Activated naive CD4-positive, alpha-beta T cell (primary cell): ENCODE results near the gene LRRC27.
"Not testable (repeated sequence)": the region's sequence is repeated elsewhere in the genome, so short reads cannot be mapped to it uniquely, and the experiment has no call there.

Source experiments
- DNase-seq, 4 experiments: peaks; one replicate each; lab custom pipeline; 2025; lab: John Stamatoyannopoulos, UW

The LRRC27 gene

DNA sequence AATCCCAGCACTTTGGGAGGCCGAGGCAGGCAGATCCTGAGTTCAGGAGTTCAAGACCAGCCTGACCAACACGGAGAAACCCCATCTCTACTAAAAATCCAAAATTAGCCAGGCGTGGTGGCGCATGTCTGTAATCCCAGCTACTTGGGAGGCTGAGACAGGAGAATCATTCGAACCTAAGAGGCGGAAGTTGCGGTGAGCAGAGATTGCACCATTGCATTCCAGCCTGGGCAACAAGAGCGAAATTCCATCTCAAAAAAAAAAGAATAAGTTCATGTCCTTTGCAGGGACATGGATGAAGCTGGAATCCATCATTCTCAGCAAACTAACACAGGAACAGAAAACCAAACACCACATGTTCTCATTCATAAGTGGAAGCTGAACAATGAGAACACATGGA lies 17.1 kb upstream of the LRRC27 start:
- not testable (repeated sequence) for DNase-seq

- DNase-seq: no peak
These were observed 15.9 kb upstream of the LRRC27 start for GRCh38 chr10:132316133-132316532.

DNA sequence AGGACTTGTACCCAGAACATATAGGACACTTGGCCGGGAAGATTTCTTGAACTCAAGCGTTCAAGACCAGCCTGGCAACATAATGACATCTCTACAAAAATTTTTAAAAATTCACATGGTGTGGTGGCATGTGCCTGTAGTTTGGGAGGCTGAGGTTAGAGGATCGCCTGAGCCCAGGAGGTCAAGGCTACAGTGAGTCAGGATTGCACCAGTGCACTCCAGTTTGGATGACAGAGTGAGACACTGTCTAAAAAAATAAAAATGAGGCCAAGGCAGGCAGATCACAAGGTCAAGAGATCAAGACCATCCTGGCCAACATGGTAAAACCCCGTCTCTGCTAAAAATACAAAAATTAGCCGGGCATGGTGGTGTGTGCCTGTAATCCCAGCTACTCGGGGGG lies 14.5 kb upstream of the LRRC27 start:
- DNase-seq: not testable (repeated sequence)

DNA sequence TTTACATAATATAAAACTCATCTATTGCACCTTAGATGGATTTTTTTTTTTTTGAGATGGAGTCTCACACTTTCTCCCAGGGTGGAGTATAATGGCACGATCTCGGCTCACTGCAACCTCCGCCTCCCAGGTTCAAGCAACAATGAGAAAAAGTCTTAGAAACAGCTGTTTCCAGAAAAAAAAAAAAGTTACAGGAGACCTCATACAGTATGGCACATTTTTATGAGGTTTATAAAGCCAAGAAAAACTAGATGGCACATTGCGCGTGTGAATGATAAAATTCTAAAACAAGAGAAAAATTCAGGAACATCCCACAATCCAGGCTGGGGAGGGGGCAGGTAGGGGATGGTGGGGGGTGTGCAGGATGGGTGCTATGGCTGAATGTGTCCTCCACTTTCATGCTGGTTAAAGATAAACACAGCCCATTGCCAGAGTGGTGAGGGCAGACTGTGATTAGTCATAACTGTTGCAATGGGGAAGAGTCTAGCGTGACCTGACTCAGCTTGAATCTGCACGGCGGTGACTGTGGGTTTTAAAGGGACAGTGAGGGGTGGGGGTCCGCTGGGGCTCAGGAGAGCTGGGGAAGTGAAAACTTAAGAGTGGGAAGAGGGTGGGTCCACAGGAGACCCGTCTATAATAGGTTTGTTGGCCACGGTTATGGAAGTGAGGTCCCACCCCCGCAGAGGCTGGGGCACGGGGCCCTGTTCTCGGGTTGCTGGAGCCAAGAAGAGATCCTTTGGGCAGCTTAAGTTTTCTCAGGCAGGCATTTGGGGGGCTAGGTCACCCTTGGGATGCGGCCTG lies 11.9 kb upstream of the LRRC27 start:
- DNase-seq: no peak

DNA sequence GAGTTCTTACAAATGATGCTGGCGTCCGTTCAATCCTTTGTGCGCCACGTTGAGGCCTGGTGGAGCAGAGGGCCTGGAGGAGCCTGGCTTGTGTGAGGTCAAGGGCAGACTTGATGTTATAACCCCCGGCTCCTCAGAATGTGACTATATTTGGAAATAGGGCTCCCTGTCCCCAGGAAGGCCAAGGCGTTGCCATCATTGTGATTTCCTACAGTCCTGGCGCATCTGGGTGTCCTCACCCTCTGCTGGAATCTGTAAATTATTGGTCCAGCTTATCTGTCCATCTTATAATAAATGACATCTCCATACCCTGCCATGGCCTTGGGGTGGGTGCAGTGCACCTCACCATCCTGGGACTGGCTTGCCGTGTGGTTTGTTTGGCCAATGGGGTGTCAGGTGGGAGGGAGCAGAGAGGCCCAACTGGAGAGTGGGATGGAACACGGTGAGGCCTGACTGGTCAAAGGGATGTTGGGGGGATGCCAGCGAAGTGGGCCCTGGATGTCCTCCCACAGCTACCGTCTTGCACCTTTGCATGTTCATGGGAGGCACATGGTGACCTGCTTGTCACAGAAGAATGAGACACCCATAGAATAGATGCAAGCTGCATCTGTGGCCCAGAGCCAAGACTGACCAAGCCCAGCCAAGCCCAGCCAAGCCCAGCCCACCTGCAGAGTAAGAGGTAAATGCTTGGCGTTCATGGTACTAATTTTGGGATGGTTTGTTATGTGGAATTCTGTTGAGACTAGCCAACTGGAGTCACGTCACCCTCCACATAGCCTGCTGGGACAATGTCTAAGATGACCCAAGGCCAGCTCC lies 11.1 kb upstream of the LRRC27 start:
- DNase-seq: no peak

- no peak for DNase-seq
These were observed 10.3 kb upstream of the LRRC27 start for GRCh38 chr10:132321726-132322125.

GRCh38 chr10:132322586-132323048 lies 9.4 kb upstream of the LRRC27 start:
- no peak for DNase-seq

DNA sequence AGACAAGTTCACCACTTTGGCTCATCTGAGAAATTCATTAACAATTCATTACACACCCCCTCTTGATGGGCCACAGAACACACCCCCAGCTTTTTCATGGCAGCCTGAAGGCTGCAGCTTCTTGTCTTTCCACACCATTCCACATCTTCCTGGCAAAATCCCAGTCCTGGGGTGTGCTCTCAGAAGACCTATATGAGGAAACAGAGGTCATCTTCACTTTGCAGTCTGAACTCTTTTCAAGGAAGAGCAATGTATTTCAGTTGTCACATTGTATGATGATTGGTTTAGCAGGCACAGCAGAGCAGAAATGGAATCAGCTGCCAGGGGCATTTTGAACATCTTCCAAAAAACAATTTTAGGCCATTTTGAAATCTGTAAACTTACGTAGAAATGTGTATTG lies 7.8 kb upstream of the LRRC27 start:
- DNase-seq: no peak

DNA sequence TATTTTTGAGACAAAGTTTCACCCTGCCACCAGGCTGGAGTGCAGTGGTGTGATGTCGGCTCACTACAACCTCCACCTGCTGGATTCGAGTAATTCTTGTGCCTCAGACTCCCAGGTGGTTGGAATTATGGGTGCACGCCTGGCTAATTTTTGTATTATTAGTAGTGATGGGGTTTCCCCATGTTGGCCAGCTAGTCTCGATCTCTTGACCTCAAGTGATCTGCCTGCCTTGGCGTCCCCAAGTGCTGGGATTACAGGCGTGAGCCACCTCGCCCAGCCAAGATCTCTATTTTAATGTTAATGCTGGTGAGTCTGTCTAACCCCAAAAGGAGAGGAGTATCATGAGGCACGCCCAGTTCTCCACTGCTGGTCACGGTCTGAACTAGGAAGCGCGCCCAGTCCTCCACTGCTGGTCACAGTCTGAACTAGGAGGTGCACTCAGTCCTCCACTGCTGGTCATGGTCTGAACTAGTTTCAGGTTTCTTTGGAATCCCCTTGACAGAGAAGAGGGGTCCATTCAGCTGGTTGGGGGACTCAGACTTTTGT lies 5.6 kb upstream of the LRRC27 start:
- DNase-seq: no peak

- no peak for DNase-seq
These were observed 5.1 kb upstream of the LRRC27 start for GRCh38 chr10:132326925-132327324.

DNA sequence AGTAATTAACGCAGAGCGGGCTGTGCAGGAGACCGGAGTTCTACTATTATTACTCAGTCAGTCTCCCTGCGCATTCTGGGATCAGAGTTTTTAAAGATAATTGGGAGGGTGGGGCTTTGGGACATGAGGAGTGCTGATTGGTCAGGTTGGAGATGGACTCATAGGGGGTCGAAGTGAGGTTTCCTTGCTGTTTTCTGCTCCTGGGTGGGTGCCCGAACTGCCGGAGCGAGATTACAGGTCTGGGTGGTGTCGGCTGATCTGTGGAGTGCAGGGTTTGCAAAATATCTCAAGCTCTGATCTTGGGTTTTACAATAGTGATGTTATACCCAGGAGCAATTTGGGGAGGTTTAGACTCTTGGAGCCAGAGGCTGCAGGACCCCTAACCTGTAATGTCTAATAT lies 3.9 kb upstream of the LRRC27 start:
- no peak for DNase-seq

DNA sequence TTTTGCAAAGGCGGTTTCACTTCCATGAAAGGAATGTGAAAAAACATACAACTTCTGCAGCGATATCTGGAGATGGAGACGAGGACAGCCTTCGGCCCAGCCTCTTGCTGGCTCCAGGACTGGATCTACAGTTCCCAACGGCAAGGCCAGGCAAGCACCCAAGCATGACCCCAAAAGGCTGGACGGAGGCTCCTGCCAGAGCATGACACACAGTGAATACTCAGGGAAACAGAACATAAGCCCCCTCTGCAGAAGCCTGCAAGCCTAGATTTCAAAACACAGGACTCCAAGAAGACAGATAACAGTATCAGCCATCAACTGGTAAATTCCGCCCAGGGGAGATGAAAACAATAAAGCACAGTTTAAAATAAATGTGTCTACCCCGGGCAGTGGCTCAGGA lies 3.3 kb upstream of the LRRC27 start:
- no peak for DNase-seq

- no peak for DNase-seq
These were observed 2.2 kb upstream of the LRRC27 start for GRCh38 chr10:132329565-132330485.

- DNase-seq: no peak
These were observed 1.5 kb upstream of the LRRC27 start for GRCh38 chr10:132330486-132330833.

GRCh38 chr10:132332433-132332754 lies 401 bp downstream of the LRRC27 start:
- no peak for DNase-seq

DNA sequence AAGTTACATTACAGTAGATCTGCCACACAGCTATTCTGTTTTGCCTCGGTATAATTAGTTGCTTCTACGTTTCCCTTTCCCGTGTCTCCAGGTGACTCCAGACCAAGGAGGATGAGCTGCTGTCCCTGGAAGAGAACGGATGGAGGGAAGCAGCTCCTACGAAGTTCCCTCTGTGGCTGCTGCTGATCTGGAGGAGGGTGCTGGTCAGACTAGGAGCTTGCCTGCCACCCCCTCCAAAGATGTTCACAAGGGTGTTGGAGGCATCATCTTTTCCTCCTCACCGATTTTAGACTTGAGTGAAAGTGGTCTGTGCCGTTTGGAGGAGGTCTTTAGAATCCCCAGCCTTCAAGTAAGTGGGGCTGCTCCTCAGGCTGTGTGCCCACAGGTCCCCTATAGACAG lies 1.4 kb downstream of the LRRC27 start:
- DNase-seq: no peak

DNA sequence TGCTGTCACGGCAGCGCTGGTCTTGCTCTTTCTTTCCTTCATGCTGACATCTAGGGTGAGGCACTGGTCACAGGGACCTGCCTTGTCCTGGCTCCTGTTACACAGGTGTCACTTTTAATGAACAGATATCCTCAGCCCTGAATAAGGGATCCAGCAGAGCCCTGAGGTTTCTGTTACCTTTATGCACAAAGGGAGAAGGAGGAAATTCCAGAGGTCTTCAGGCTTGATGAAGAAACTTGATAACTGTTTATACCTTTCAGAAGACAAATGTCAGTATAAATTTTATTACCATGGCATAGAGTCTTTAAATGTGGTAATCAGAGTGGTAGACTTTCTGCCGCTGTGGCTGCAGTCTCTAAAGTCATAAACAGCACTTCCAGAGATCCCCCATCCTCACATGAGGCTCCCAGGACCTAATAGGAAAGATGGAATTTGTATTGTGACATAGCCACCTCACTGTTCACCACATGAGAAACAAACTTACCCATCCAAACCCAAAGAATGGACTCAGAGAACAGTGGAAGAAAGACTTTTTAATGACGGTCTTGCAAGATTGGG lies 2.7 kb downstream of the LRRC27 start:
- DNase-seq: no peak

GRCh38 chr10:132335189-132336063 lies 3.4 kb downstream of the LRRC27 start:
- DNase-seq: no peak

DNA sequence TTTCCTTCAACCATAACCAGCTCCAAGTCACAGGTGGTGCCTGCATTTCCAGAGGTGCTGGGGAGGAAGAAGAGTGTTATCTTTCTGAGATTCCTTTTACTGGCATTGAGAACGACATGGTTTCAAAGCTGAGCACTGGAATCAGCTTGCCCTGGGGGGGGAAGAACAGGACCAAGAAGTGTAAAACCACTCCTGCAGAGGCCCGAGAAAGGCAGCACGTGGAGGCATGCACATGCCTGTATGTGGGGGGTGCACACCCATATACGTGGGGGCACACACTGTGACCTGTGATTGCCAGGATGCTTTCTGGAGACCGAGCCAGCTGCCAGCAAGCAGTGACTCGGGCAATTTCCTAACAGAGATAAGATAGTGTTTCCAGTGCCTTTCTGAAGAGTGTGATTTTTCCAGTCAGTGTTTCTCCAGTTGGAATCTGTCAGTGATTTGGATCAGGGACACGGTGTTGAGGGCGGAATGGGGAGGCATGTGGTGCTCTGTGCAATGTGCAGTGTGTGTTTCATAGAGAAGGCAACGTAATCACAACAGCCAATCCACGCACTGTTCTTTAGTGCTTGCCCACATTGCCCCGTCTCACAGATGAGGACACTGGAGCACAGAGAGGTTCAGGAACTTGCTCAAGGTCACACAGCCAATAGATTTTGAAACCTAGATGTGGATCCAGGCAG lies 4.2 kb downstream of the LRRC27 start:
- no peak for DNase-seq

- DNase-seq: no peak
These were observed 5.0 kb downstream of the LRRC27 start for GRCh38 chr10:132336919-132337407.
